IPS DF 19.7 (cell line): ENCODE results near the gene SCYGR7.
A peak's percentile ranks its signal among the peaks of the same experiment; 100 is the strongest.
"Not testable (repeated sequence)": the region's sequence is repeated elsewhere in the genome, so short reads cannot be mapped to it uniquely, and the experiment has no call there.

Source experiments
- DNase-seq: peaks from one replicate; pipeline ENCODE4 v3.0.0-alpha.2; 2013; ENCODE audit warnings: low read depth, low spot score

The SCYGR7 gene, protein sequence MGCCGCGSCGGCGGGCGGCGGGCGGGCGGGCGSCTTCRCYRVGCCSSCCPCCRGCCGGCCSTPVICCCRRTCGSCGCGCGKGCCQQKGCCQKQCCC

DNA sequence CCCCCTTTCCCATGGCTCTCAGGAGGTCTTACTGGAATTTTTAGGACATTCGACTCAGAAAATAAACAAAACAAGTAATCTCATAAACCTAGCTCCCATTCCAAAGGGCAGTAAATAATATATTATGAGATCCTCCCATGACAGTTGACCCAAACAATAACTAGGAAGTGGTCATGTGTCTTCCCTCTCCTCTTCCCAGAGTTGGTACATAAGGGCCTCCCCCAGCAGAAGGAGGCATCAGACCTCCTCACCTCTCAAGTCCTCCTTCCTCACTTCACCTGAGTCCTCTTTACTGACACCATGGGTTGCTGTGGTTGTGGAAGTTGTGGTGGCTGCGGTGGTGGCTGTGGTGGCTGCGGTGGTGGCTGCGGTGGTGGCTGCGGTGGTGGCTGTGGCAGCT is at the start of gene SCYGR7:
Gene SCYGR7, plus strand, starts transcription at position 301 of the 400 bp plus-strand sequence. Its CDS starts 0 bp downstream, at position 301.
- no peak for DNase-seq

DNA sequence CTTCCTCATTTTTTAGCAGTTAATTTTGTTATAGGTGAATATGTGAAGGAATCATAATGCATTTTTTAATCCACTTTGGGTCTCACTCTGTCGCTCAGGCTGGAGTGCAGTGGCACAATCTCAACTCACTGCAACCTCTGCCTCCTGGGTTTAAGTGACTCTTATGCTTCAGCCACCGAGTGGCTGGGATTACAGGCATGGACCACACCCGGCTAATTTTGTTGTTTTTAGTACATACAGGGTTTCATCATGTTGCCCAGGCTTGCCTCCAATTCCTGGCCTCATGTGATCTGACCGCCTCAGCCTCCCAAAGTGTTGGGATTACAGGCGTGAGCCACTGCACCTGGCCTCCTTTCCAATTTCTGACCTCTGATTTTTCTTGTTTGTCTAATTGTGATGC is 43.9 kb upstream of the SCYGR7 start:
- no peak for DNase-seq

DNA sequence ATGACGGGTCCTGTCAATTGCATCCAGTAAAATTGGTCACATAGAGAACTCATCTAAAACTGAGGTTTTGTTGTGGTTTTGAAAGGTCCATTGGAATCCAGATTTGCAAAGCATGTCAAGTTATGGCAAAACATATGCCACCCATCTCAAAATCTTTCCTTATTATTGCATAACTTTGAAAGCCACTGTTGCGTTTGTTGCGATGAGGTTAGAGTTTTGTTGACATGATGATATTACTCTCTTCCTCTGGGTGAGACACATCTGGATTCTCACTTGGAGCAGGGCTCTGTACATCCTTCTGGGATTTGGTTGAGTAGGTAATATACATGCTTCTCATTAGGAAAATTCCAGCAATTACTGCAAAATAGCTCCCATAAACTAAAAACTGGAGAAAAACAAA is 40.9 kb upstream of the SCYGR7 start:
- DNase-seq, result no peak

DNA sequence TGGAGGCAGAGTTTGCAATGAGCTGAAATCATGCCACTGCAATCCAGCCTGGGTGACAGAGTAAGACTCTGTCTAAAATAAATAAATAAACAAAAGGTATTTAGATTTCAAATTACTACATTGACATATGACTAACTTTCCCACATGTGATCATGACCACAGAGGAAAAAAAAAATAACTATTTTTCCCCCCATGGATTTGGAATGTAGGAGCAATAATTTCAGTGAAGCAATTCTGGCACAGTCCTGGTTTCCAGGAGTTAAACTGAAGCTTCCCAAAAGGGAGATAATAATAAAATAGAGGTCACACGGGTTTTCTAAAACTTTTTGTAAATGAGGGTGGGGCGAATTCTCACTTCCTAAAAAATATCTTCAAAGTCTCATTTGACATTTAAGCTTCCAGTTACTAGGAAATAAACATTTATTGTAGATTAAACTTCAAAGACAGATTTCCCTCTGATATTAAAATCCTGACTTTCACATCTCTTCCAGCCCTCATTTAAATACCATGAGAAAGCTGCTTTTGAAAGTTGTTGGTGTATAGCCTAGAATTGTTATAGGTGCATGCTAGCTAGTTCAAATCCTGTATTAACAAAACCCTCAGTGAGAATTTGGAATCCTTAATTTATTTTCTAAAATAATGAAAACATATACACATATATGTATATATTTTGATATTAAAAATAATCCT is 31.0 kb upstream of the SCYGR7 start:
- no peak for DNase-seq

DNA sequence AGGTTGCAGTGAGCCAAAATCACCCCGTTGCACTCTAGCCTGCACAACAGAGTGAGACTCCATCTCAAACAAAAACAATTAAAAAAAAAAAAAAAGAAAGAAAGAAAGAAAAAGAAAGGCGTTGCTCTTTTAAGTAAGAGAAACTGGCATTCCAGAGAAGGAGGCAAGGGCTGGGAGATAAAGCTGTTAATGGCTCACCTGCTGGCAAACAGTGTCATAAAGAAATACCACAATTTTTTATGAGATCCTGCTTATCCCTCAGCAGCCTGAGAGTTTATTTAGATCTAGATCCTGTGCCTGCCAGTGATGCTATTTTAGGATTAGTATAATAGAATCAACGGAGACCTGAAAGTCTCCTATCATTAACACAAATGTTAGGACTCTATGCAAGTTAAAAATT is 26.6 kb upstream of the SCYGR7 start:
- no peak for DNase-seq

DNA sequence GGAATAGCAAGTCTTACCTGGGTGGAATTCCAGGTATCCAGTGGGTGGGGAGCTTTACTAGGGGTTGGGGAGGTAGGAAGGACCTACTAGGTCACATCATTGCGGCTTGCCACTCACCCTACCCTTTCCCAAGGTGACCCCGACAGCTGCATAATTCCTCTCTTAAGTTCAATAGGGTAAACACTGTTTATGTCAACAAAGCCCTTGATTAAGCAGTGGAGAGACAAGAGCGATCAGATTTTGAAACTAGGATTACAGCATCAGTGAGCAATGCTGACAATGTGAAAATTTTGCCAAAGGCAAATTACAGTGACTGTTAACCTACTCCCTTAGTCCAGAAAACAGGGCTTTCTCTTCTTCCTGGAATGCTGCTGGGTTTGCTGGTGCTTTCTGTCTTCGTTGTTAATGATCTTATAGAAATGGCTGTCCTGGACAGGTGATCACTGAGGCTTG is 24.8 kb upstream of the SCYGR7 start:
- no peak for DNase-seq

DNA sequence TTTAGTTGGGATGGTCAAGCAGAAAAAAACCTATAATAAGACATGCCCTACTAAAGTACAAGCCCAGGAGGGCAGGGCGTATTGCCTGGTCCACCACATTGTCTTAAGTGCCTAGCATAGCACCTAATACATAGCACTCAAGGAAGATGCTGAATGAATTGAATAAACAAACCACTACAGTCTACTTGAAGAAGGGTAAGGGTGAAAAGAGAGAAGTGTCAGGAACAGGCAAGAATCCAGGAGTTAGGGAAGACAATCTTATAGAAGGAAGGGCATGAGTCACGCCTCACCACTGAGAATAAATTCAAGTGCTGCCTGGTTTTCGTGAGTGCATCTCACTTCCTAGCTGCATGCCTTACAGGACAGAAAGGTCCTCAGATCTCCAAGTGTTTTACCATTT is 24.2 kb upstream of the SCYGR7 start:
- no peak for DNase-seq

DNA sequence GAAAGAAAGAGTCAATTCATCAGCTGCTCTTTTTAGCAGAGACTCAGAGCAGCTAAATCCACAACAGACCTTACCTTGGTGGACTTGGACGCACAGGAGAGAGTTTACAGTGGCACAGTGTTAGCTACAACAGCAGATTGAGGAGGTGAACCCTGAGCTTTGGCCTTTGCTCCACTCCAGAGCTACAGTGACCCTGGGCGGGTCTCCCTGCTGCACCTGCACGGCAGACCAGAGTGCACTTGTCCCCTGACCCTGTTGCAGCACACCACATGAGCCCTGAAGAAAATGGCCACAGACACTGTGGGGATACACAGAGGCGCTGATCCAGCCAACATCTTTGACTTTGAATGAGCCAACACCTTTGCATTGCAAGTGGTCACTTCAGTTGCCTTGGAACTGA is 21.3 kb upstream of the SCYGR7 start:
- no peak for DNase-seq

DNA sequence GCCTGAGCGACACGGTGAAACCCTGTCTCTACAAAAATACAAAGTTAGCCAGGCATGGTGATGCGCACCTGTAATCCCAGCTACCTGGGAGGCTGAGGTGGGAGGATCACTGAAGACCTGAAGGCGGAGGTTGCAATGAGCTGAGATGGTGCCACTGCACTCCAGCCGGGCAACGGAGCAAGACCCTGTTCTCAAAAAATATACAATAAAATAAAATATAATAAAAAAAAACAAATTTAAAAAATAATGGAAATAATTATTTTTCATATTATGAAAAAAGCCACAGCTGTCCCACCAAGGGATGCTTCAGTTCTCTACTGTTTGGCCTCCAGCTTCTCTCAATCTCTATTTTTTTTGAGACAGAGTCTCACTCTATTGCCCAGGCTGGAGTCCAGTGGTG is 20.7 kb upstream of the SCYGR7 start:
- DNase-seq, result no peak

DNA sequence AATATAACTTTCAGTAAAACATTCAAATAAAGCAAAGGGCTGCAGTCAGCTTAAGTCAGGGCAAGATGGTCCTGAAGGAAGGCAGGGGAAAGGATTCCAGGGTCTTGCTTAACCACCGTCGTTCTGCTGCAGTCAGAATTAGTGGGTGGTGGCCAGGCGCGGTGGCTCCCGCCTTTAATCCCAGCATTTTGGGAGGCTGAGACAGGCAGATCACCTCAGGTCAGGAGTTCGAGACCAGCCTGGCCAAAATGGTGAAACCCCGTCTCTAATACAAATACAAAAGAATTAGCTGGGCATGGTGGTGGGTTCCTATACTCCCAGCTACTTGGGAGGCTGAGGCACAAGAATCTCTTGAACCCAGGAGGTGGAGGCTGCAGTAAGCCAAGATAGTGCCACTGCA is 17.1 kb upstream of the SCYGR7 start:
- no peak for DNase-seq

DNA sequence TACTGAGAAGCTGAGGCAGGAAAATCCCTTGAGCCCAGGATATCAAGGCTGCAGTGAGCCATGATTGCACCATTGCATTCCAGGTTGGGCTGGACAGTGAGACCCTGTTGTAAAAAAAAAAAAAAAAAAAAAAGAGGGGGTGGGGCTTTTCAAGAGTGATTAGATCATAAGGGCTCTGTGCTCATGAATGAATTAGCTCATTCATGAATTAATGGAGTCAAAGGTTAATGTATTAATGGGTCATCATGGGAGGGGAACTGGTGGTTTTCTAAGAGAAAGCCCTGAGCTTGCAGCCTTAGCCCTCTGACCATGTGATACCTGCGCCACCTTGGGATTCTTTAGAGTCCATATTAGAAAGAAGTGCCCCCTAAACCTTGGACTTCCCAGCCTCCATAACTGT is 14.8 kb upstream of the SCYGR7 start:
- DNase-seq, result no peak

DNA sequence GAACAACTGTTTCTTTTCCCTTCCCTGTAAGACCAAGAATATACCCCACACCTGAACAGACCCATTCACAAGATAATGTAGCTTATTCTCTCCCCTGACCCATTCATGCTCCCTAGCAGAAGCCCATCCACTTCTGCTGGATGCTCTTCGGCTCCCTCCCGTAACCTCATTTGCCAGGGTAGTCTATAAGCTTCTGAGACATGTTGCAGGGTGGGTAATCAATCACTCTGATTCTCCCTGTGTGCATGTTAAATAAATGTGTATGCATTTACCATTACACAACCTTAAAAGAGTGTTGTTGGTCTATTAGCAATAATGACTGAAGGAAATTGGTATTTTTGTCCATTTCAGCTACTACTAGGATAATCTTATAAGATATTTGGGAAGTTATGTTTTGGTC is 11.6 kb upstream of the SCYGR7 start:
- no peak for DNase-seq

DNA sequence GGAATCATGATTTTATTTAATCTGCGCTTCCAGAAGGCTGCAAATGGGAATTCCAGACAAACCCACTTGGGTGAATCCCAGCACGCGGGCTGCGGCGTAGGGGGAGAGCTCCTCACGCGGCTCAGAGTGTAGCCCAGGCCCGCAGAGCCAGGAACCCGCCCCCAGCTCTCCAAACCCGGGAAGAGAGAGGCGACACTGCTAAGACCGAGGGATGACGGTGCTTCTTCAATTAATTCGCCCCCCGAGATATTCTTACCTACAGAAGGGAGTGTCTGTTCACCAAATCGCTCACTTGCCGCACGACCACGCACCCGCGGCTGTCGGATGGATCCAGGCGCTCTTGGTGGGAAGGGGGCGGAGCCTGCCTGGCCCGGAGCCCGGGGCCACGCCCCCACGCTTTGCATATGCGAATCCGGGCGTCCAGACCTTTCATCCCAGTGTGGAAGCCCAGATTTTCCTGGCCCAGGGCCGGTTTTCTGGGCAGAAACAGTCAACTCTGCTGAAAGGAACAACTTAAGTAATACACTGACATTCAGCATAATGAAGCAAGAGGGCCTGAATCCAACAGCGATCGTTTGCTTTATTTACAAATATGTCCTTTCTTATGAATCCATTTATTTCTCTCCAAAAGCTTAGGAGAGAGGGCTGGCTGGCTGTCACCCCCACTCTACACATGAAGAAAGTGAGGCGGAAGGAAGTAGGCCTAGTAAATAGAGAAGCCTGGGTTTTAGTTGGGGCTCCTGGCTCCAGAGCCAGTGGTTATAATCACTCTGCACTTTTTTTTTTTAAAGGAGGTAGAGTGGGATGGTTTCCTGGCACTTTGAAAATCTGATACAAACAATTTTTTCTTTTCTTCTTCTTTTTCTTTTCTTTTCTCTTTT is 10.2 kb upstream of the SCYGR7 start, which contains the start of gene SLC19A3:
Gene SLC19A3, minus strand, starts transcription at position 342 of the 881 bp plus-strand sequence. CDS start 15,710 bp downstream, outside the sequence.
- peak; percentile 61 for DNase-seq

DNA sequence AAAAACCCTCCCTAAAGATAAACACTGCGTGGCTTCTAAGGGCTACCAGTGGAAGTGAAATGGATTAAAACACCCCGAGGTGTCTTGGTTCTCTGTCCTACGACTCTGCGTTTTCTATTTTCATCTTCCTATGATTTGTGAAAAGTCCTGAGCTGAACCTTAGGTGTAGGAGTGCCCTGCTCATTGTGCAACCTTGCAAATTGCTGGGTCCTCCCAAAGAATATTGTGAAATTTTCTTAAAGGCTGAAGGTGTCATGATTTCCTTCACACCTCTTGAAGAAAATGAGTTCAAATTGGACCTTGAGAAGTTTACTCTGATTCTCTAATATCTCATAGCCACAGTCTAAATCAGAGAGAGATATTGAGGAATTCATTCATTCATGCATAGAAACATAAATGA is 8.5 kb upstream of the SCYGR7 start:
- DNase-seq, result no peak

DNA sequence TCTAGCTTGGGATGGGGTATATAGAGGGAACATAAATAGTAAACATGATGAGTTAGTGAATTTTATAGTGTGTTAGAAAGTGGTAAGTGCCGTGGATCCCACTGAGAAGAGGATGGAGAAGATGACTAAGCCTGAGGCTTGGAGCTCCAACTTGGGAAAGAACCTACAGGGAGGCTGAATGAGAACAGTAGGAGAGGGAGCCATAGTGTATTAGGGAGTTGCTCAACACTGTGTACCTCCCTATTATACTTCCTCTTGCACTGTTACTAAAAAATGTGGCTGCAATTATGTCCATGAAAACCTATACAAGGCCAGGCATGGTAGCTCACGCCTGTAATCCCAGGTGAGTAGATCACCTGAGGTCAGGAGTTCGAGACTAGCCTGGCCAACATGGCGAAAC is 7.5 kb upstream of the SCYGR7 start:
- no peak for DNase-seq

DNA sequence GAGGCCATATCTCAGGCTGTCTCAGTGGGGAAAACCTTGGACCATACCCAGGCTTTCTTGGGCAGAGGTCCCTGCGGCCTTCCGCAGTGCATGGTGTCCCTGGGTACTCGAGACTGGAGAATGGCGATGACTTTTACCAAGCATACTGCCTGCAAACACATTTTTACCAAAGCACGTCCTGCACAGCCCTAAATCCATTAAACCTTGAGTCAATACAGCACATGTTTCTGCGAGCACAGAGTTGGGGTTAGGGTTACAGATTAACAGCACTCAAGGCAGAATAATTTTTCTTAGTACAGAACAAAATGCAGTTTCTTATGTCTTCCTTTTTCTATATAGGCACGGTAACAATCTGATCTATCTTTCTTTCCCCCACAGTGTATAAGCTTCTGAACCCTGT is 5.3 kb upstream of the SCYGR7 start:
- not testable (repeated sequence) for DNase-seq

DNA sequence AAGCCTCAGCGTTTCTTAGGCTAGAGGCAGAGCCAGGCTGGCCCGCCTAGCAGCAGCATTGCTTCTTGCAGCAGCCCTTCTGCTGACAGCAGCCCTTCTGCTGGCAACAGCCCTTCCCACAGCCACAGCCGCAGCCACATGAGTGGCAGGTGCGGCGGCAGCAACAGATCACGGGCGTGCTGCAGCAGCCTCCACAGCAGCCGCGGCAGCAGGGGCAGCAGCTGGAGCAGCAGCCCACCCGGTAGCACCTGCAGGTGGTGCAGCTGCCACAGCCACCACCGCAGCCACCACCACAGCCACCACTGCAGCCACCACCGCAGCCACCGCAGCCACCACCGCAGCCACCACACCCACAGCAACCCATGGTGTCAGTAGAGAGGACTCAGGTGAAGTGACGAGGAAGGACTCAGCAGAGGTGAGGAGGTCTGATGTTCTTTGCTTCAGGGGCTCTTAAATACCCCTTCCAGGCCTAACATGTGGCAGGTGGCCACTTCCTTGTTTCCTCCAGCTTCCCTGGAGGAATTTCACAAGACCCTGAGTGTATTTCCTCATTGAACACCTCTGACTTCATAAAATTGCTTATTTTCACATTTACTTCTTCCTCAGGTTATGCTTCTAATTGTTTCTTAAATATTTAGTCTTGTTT is 3.6 kb upstream of the SCYGR7 start, which contains the start of gene SCYGR6:
Gene SCYGR6, minus strand, starts transcription at position 364 of the 646 bp plus-strand sequence. Its CDS starts 0 bp downstream, at position 364.
- no peak for DNase-seq

DNA sequence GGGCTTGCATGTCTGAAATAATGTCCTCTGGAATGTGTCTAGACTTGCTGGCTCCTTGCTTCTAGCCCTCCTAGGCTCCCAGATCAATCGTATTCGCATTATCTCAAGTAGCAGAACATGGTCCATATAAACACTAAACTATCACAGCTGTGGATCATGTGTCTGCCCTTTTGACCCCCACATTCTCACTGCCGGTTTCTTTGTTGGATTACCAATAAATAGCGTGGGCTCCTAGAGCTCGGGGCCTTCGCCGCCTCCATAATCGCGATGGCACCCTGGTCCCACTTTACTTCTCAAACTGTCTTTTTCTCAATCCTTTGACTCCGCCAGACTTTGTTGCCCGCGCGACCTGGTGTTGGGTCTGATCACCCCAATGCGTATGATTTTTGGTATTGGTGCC is 11.2 kb downstream of the SCYGR7 start:
- no peak for DNase-seq

DNA sequence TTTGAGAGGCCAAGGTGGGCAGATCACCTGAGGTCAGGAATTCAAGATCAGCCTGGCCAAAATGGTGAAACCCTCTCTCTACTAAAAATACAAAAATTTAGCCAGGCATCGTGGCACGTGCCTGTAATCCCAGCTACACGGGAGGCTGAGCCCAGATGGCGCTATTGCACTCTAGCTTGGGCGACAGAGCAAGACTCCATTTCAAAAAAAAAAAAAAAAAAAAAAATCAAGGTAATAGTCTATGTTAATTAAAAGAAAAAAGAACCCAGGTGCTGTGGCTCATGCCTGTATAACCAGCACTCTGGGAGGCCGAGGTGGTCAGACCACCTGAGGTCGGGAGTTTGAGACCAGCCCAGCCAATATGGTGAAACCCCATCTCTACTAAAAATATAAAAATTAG is 12.6 kb downstream of the SCYGR7 start:
- not testable (repeated sequence) for DNase-seq

DNA sequence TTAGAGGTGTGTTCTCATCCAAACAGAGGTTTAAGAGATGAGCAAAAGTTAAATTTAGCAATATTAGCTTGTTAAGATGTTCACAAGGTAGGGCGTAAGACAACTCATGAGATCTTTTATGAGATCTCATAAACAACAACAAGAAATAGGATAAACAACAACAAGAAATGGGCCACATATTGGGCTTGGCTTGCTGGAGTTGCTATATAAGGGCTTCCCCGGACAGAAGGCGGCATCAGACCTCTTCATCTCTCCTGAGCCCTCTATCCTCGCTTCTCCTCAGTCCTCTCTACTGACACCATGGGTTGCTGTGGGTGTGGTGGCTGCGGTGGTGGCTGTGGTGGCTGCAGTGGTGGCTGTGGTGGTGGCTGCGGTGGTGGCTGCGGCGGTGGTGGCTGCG is 17.5 kb downstream of the SCYGR7 start, which contains the start of gene SCYGR8:
Gene SCYGR8, plus strand, starts transcription at position 301 of the 400 bp plus-strand sequence. Its CDS starts 0 bp downstream, at position 301.
- DNase-seq, result no peak

DNA sequence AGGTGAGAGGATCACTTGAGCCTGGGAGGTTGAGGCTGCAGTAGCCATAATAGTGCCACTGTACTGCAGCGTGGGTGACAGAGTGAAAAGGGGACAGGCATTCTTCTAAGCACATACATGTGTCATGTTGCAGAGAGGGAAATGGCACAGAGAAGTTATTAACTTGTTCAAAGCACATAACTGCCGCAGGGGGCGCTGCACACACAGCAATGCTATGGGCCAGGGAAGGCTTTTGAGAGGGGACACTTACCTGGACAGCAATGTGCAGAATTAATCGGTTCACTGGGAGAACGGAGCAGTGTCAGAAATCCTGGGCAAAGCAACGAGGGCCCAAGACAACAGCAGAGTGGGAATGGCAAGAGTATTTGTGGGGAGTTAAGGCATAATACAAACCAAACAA is 19.9 kb downstream of the SCYGR7 start:
- no peak for DNase-seq

DNA sequence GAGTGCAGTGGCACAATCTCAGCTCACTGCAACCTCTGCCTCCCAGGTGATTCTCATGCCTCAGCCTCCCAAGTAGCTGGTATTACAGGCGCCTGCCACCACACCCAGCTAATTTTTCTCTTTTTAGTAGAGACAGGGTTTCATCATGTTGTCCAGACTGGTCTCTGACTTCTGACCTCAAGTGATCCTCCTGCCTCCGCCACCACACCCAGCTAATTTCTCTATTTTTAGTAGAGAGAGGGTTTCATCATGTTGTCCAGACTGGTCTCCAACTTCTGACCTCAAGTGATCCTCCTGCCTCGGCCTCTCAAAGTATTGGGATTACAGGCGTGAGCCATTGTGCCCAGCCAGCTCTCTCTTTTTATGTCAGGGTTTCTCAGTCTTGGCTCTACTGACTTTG is 28.1 kb downstream of the SCYGR7 start:
- DNase-seq, result not testable (repeated sequence)
